DMS 273 (cell line): ENCODE data around the gene HACL1.

Experiments
- DNase-seq: peaks from one replicate; lab custom pipeline; 2025; ENCODE audit not compliant: unreplicated experiment; lab: John Stamatoyannopoulos, UW

The HACL1 gene

GRCh38 chr3:15601399-15602145, at the start of gene HACL1, which contains the start of gene BTD:
Gene HACL1, minus strand, starts transcription at chr3:15601569. Its CDS starts 106 bp downstream, at chr3:15601463.
Gene BTD, plus strand, starts transcription at chr3:15601745. Its CDS starts 33,695 bp downstream, at chr3:15635440.
- DNase-seq, result no peak

- no peak for DNase-seq
These were observed 48.5 kb upstream of the HACL1 start for GRCh38 chr3:15649858-15650257.

DNA sequence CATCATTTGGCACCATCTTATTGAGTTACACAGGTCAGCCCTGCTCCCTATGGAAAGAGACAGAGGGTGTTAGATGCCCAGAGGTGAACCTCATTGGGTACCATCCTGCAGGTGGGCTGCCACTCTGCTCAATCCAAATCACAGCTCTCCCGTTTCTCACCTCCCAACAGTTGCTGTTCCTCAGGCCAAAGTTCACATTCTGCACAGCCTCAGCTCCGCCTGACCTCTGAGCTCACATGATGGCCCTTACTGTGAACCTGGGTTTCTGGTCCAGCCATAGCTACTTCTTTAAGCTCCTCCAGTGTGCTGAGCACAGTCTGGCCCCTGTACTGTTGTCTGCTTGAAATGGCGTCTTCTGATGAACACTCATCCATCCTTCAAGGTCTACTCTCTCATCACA, 48.0 kb upstream of the HACL1 start:
- no peak for DNase-seq

DNA sequence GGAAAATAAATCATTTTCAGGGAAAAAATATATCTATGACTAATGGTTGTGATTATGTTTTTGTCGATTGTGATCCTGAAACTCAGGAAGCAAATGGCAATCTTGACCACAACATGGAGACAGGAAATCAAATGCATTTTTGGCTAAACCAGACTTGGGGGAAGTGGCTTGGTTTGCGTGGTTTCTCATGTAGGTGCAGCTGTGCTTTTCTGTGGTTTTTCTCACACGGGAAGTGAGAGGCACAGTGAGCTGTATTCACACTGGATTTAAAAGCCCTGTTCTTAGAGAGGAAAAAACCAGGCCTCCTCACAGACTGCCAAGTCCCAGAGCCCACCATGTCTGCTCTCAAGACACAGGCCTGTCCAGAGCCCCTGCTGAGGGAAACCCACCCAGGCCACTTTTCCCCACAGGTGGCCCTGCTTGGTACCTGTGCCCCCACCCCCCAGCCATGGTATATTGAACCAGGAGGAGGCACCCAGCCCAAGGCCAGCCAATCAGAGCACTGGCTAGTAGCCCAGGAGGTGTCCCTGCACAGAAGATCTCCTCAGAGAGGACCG, 46.3 kb upstream of the HACL1 start:
- no peak for DNase-seq

GRCh38 chr3:15646851-15647511, 45.6 kb upstream of the HACL1 start:
- no peak for DNase-seq

DNA sequence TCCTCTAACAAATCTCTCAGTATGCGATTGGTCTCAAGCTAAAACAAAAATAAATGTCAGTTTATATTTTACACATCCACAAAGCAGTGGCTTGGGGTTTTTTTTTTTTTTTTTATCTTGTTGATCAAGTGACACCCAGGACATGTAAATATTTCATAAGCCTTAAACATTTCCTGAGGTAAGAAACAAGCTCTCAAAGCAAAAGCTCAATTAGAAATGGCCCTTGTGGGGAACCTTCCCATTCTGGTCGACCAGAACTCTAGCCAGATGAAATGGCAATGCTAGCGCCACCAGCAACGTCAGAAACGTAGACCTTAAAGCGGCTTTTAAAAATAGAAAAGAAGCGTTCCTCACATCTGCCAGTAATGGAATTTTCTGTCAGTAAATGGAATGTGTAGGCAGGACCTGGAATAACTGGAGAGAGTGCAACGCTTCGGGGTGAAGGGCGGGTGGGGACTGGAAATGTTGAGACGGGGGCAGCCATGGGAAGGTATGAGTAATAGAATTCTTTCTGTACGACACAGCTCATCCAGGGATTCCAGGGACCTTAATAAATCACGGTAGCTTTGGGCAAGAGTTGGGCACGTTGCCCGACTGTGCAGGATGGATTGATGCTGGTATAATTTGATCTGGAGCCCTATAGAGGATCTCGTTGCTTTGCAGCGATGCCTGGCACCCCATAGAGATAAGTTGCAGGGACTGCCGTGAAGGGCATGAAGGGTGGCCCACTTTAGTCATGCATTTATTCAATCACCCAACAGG, 44.6 kb upstream of the HACL1 start:
- DNase-seq, result no peak

- DNase-seq, result no peak
These were observed 43.9 kb upstream of the HACL1 start for GRCh38 chr3:15645246-15645645.

DNA sequence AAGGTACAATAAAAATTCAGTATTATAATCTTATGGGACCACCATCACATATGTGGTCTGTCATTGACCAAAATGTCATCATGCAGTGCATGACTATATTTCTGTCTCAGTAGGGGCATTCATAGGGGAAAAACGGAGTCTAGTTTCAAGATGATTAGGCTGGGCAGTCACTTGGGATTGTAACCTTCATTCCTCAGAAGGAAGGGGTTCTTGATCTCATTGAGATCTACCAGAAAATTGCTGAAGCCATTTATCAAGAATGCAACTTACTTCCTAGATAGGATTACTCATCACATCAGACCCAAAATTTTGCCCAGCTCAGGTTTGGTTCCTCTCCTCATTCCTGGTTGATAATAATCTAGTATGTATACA, 37.5 kb upstream of the HACL1 start:
- DNase-seq, result no peak

DNA sequence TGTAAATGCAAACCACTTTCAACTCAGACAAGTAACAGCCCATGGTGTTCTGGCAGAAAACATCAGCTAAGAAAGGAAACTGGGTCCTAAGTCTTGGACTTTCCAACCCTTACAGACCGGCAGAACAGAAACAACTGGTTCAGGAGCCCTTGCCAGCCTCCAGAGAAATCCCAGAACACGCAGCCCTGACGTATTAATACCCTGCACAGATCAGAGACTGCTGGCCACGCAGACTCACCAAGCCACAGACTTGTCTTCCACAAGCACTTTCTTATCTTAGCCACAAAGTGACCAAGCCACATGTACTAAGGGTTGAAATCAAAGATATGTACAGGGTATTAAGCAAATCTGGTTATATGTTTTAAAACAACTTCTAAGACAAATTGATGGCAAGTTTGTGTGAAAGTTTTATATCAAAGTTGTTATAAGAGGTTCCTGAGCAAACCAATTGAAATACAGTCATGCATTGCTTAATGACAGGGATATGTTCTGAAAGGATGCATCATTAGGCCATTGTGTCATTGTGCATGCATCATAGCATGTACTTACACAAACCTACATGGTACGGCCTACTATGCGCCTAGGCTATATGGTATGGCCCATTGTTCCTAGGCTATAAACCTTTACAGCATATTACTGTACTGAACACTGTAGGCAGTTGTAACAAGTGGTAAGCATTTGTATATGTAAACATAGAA, 37.0 kb upstream of the HACL1 start:
- no peak for DNase-seq

- DNase-seq, result no peak
These were observed 36.0 kb upstream of the HACL1 start for GRCh38 chr3:15637131-15637951.

DNA sequence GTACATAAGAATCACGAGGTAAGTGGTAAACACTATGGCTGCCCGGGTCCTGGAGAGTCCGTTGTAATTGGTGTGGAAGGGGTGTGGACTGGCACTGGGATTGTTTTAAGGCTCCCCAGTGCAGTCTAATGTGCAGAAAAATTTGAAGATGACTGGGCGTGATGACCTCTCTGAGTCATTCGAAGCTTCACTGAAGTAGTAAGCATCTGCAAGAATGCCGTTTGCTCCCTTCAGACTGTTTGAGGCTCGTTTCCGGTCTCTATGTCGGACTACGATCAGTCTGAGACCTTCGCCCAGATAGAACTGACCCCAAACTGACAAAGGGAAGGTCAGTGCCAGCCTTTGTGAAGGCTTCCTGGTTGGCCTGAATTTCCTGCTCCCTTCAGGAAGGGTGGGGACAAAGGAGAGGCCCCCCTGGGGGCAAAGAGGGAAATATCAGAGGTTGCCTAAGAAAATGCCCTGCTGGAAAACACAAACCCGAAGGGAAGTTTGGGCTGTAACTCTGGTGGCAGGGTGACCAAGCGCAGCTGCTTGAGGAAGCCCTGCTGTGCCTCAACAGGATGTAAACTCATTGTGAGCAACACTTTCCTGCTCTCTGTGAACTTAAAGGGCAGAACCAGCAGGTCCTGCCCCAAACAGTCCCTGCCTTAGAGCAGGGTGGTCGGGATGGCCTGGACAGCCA, 34.8 kb upstream of the HACL1 start:
- no peak for DNase-seq

DNA sequence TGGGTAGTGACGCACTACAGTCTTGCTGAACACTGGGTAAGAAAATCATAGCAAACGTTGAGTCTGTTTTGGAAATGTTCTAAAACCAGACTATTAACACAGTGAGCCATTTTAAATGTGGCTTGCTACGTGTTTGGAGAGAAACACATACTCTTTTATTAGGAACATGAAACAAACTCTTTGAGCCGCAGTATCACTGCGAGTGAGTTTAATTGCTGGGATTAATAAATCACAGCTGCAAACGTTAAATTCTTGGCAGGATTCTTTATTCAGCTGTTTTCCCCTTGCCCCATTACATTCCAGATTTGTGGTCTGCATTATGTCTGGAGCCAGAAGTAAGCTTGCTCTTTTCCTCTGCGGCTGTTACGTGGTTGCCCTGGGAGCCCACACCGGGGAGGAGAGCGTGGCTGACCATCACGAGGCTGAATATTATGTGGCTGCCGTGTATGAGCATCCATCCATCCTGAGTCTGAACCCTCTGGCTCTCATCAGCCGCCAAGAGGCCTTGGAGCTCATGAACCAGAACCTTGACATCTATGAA, 33.8 kb upstream of the HACL1 start:
- no peak for DNase-seq

DNA sequence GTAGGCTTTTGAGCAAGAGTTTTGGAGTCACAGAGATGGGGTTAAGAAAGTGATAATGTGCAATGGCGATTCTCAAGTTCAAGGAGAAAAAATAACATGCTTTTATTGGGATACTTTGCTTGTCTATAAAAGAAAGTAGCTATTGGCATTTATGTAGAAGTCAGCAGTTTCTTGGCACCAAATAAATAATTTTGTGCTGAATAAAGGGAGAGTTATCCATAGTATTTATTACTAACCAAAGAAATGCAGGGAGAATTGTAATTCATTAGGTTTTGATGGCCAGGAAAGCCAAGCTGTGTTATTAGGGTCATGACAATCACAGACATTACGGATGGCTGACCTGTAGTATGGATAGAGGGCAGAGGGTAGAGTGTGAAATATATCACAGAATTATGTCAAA, 33.3 kb upstream of the HACL1 start:
- DNase-seq, result no peak

GRCh38 chr3:15633766-15634598, 32.6 kb upstream of the HACL1 start:
- no peak for DNase-seq

DNA sequence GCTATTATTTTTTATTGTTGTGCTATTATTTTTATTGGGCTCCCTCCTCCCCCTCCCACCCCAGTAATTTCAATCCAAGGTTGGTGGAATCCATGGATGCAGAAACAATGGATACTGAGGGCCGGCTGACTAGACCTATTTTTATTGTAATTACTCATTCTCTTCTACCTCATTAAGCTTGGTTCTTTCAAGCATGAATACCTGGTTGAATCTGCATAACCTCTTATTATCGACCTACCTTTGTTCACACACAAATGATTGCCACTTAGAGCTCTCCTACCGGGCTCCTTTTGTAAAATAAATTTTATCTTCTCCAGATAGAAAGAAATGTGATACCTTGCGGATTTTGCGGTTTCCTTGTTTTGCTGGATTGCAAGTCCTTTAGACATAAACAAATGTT, 31.8 kb upstream of the HACL1 start:
- DNase-seq, result no peak

GRCh38 chr3:15632212-15632580, 30.8 kb upstream of the HACL1 start:
- no peak for DNase-seq

- no peak for DNase-seq
These were observed 30.2 kb upstream of the HACL1 start for GRCh38 chr3:15631426-15632211.
